NT2/D1 (cell line): Measurements from ENCODE around the gene LRRC71.
A peak's percentile ranks its signal among the peaks of the same experiment; 100 is the strongest.

Source experiments
- SUZ12 ChIP-seq: IDR thresholded peaks from 2 replicates; pipeline ENCODE4 v1.6.1; 2011; ENCODE audit not compliant: insufficient read length, insufficient read depth; ENCODE audit errors: extremely low read depth
- YY1 ChIP-seq: IDR thresholded peaks from 2 replicates; pipeline ENCODE4 v1.6.1; 2011; ENCODE audit not compliant: insufficient read length, insufficient read depth
- ZNF274 ChIP-seq: IDR thresholded peaks from 2 replicates; pipeline ENCODE4 v1.6.1; 2011; ENCODE audit warnings: mild to moderate bottlenecking, low read depth, low read length

- TF ChIP-seq ZNF274 (no peak), SUZ12 (peak; percentile 21), YY1 (no peak)
Observed at GRCh38 chr1:156922986-156923669, 2.7 kb downstream of the LRRC71 start.
